Erythroblast (primary cell): ENCODE measurements around the gene FNDC3B.

Experiments
- GATA1 ChIP-seq: IDR thresholded peaks from 2 replicates; pipeline ENCODE4 v1.6.1; 2011; ENCODE audit warnings: low read depth, mild to moderate bottlenecking, control low read depth, low read length, moderate library complexity
- POLR2A ChIP-seq: IDR thresholded peaks from 2 replicates; pipeline ENCODE4 v1.6.1; 2011; ENCODE audit warnings: mild to moderate bottlenecking, low read length

GRCh38 chr3:172405914-172406313 lies 366.5 kb downstream of the FNDC3B start:
- no peak for TF ChIP-seq POLR2A
- no peak for TF ChIP-seq GATA1
